WTC11 (cell line): ENCODE results near the gene ETS2. TPM values are rescaled to one million over a fixed set of nuclear protein-coding genes. Genes with fewer than 3 reads are reported as not detected.

ENCODE experiments used
- ATAC-seq: fragments of 200-7000 bp; cut with Tn5 transposase; 2 replicates; pipeline ENCODE4 v1.10.0; 2021; ENCODE audit warnings: mild to moderate bottlenecking, moderate library complexity
- CTCF ChIA-PET: fragments of 300-600 bp; sonication (Branson Sonifier 250); formaldehyde crosslinking; loops from one replicate; lab custom pipeline; 2021; ENCODE audit warnings: antibody characterized with exemption; lab: Charles Lee
- POLR2A ChIA-PET: fragments of 350-600 bp; sonication (Branson Sonifier 250); formaldehyde crosslinking; loops from one replicate; lab custom pipeline; 2021; ENCODE audit warnings: antibody characterized with exemption; lab: Charles Lee
- DNase-seq: peaks from one replicate; pipeline ENCODE4 v3.0.0; 2021; ENCODE audit warnings: low spot score
- H3K27ac Mint-ChIP-seq: 2 replicates; pipeline ENCODE4 v1.8.0; 2021; ENCODE audit warnings: mixed read lengths
- H3K27me3 Mint-ChIP-seq: 2 replicates; pipeline ENCODE4 v1.8.0; 2021; ENCODE audit warnings: low read depth, mild to moderate bottlenecking, moderate library complexity, mixed read lengths
- H3K36me3 Mint-ChIP-seq: 2 replicates; pipeline ENCODE4 v1.8.0; 2021; ENCODE audit warnings: mixed read lengths
- H3K4me1 Mint-ChIP-seq: 2 replicates; pipeline ENCODE4 v1.8.0; 2022; ENCODE audit warnings: mixed read lengths
- H3K4me3 Mint-ChIP-seq: 2 replicates; pipeline ENCODE4 v1.8.0; 2021; ENCODE audit warnings: mild to moderate bottlenecking, moderate library complexity, mixed read lengths
- H3K9me3 Mint-ChIP-seq: 2 replicates; pipeline ENCODE4 v1.8.0; 2021; ENCODE audit warnings: mixed read lengths
- ATF1 ChIP-seq: sonication (generic); formaldehyde crosslinking; IDR thresholded peaks from 2 replicates; pipeline ENCODE4 v1.8.1; 2023; ENCODE audit warnings: mild to moderate bottlenecking, moderate library complexity, missing genetic modification reagents
- ELF4 ChIP-seq: sonication (generic); formaldehyde crosslinking; IDR thresholded peaks from 2 replicates; pipeline ENCODE4 v1.8.1; 2022; ENCODE audit warnings: low read depth, mild to moderate bottlenecking, moderate library complexity, missing genetic modification reagents
- EMX1 ChIP-seq: fragments of 250-450 bp; sonication (Bioruptor Pico); IDR thresholded peaks from 2 replicates; pipeline ENCODE4 v1.8.0; 2021; ENCODE audit warnings: mild to moderate bottlenecking
- ERG ChIP-seq: fragments of 250-450 bp; sonication (Bioruptor Pico); IDR thresholded peaks from 2 replicates; pipeline ENCODE4 v1.8.0; 2021; ENCODE audit warnings: mild to moderate bottlenecking
- HMGA2 ChIP-seq: fragments of 250-450 bp; sonication (Bioruptor Pico); IDR thresholded peaks from 2 replicates; pipeline ENCODE4 v1.4.0; 2021; ENCODE audit warnings: mild to moderate bottlenecking, moderate library complexity
- NFYB ChIP-seq: sonication (generic); formaldehyde crosslinking; conservative IDR thresholded peaks from 2 replicates; pipeline ENCODE4 v1.8.0; 2022; ENCODE audit warnings: low read depth, missing genetic modification reagents
- PREB ChIP-seq: sonication (generic); formaldehyde crosslinking; IDR thresholded peaks from 2 replicates; pipeline ENCODE4 v1.8.1; 2022; ENCODE audit warnings: mild to moderate bottlenecking, missing genetic modification reagents, moderate library complexity, borderline replicate concordance
- SP1 ChIP-seq: sonication (generic); formaldehyde crosslinking; conservative IDR thresholded peaks from 2 replicates; pipeline ENCODE4 v1.8.1; 2022; ENCODE audit warnings: missing genetic modification reagents
- TP53 ChIP-seq: sonication (generic); formaldehyde crosslinking; IDR thresholded peaks from 2 replicates; pipeline ENCODE4 v1.8.1; 2023; ENCODE audit warnings: mild to moderate bottlenecking, missing genetic modification reagents
- ZNF138 ChIP-seq: sonication (generic); formaldehyde crosslinking; conservative IDR thresholded peaks from 2 replicates; pipeline ENCODE4 v1.8.1; 2022; ENCODE audit warnings: mild to moderate bottlenecking, moderate library complexity, missing genetic modification reagents
- ZNF232 ChIP-seq: sonication (generic); formaldehyde crosslinking; IDR thresholded peaks from 2 replicates; pipeline ENCODE4 v1.8.0; 2022; ENCODE audit warnings: mild to moderate bottlenecking, missing genetic modification reagents
- ZNF396 ChIP-seq: fragments of 250-450 bp; sonication (Bioruptor Pico); IDR thresholded peaks from 2 replicates; pipeline ENCODE4 v1.8.0; 2021; ENCODE audit warnings: mild to moderate bottlenecking, moderate library complexity, borderline replicate concordance
- ZNF423 ChIP-seq: fragments of 250-450 bp; sonication (Bioruptor Pico); IDR thresholded peaks from 2 replicates; pipeline ENCODE4 v2.1.2; 2022; ENCODE audit warnings: mild to moderate bottlenecking, moderate library complexity
- total RNA-seq: library from RNA; stranded (reverse); gene quantifications from 3 replicates; pipeline ENCODE4 v1.2.3, GENCODE V29; 2021
- TF ChIP-seq, protein P1 (sequence below): sonication (generic); formaldehyde crosslinking; IDR thresholded peaks from 2 replicates; pipeline ENCODE4 v1.8.1; 2023; ENCODE audit warnings: mild to moderate bottlenecking, missing genetic modification reagents
- TF ChIP-seq, protein P2 (sequence below): sonication (generic); formaldehyde crosslinking; IDR thresholded peaks from 2 replicates; pipeline ENCODE4 v1.8.1; 2022; ENCODE audit warnings: low read depth, missing genetic modification reagents, borderline replicate concordance
- TF ChIP-seq, protein P3 (sequence below): sonication (generic); formaldehyde crosslinking; IDR thresholded peaks from 2 replicates; pipeline ENCODE4 v1.8.1; 2022; ENCODE audit warnings: missing genetic modification reagents, borderline replicate concordance

Gene ETS2
- total RNA-seq, 1 experiment from 2014 or later: 56.4 TPM

- TF ChIP-seq, protein P1, sequence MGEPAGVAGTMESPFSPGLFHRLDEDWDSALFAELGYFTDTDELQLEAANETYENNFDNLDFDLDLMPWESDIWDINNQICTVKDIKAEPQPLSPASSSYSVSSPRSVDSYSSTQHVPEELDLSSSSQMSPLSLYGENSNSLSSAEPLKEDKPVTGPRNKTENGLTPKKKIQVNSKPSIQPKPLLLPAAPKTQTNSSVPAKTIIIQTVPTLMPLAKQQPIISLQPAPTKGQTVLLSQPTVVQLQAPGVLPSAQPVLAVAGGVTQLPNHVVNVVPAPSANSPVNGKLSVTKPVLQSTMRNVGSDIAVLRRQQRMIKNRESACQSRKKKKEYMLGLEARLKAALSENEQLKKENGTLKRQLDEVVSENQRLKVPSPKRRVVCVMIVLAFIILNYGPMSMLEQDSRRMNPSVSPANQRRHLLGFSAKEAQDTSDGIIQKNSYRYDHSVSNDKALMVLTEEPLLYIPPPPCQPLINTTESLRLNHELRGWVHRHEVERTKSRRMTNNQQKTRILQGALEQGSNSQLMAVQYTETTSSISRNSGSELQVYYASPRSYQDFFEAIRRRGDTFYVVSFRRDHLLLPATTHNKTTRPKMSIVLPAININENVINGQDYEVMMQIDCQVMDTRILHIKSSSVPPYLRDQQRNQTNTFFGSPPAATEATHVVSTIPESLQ: no peak
- TF ChIP-seq PREB (CRISPR knock-in tag): no peak
- no peak for TF ChIP-seq TP53 (CRISPR knock-in tag)
- TF ChIP-seq ATF1 (CRISPR knock-in tag): no peak
- TF ChIP-seq EMX1 (CRISPR knock-in tag): no peak
- TF ChIP-seq HMGA2 (CRISPR knock-in tag): no peak
- TF ChIP-seq NFYB (CRISPR knock-in tag): no peak
- no peak for TF ChIP-seq ZNF232 (CRISPR knock-in tag)
- TF ChIP-seq, protein P2, sequence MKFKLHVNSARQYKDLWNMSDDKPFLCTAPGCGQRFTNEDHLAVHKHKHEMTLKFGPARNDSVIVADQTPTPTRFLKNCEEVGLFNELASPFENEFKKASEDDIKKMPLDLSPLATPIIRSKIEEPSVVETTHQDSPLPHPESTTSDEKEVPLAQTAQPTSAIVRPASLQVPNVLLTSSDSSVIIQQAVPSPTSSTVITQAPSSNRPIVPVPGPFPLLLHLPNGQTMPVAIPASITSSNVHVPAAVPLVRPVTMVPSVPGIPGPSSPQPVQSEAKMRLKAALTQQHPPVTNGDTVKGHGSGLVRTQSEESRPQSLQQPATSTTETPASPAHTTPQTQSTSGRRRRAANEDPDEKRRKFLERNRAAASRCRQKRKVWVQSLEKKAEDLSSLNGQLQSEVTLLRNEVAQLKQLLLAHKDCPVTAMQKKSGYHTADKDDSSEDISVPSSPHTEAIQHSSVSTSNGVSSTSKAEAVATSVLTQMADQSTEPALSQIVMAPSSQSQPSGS (CRISPR knock-in tag): no peak
Observed at GRCh38 chr21:38761531-38761930, 44.2 kb upstream of the ETS2 start (continued).

DNA sequence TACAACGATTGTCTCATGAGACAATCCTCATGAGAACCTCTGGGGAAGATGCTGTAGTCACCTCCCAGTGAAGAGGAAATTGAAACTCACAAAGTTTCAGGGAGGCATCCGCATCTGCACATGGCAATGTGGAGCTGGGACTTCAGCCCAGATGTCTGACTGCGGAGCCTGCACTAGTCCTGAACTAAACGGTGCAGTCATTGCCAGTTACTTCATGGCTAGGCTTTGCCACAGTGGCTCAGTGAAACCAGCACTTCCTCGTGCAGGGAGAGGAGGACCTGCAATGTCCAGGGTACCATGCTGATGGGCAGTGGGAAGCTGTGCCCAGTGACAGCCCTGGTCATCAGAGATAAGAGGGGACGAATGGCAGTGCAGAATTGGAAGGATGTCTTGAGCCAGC, 40.7 kb upstream of the ETS2 start:
- H3K4me3 Mint-ChIP-seq: no peak overlapping the region
- no peak for ATAC-seq
- no peak overlapping the region; the same call in 1 of the 2 replicates for H3K27ac Mint-ChIP-seq
- POLR2A ChIA-PET: no interaction called here
- peaks cover 15% of the 10 kb centered on the region for H3K27me3 Mint-ChIP-seq
- TF ChIP-seq TP53 (CRISPR knock-in tag) (no peak), ELF4 (CRISPR knock-in tag) (no peak), ZNF138 (no peak)
- TF ChIP-seq, all 79 proteins: peak for 0
- H3K36me3 Mint-ChIP-seq: no peaks in the 10 kb centered on the region
- H3K4me1 Mint-ChIP-seq: peaks cover 8% of the 10 kb centered on the region; the same call in 1 of the 2 replicates
- peaks cover 17% of the 10 kb centered on the region for H3K9me3 Mint-ChIP-seq
- CTCF ChIA-PET: no interaction called here
- no peak for DNase-seq

GRCh38 chr21:38766987-38767722, 38.6 kb upstream of the ETS2 start:
- TF ChIP-seq PREB (CRISPR knock-in tag): no peak
- TF ChIP-seq ZNF396 (CRISPR knock-in tag): no peak
- TF ChIP-seq SP1 (CRISPR knock-in tag): no peak
- TF ChIP-seq ERG (CRISPR knock-in tag): no peak
- TF ChIP-seq, protein P3, sequence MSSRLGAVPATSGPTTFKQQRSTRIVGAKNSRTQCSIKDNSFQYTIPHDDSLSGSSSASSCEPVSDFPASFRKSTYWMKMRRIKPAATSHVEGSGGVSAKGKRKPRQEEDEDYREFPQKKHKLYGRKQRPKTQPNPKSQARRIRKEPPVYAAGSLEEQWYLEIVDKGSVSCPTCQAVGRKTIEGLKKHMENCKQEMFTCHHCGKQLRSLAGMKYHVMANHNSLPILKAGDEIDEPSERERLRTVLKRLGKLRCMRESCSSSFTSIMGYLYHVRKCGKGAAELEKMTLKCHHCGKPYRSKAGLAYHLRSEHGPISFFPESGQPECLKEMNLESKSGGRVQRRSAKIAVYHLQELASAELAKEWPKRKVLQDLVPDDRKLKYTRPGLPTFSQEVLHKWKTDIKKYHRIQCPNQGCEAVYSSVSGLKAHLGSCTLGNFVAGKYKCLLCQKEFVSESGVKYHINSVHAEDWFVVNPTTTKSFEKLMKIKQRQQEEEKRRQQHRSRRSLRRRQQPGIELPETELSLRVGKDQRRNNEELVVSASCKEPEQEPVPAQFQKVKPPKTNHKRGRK (CRISPR knock-in tag): no peak
- no peak for TF ChIP-seq ZNF423 (CRISPR knock-in tag)
- TF ChIP-seq, all 79 proteins: peak for 0
- no peaks in the 10 kb centered on the region for H3K36me3 Mint-ChIP-seq
- DNase-seq (no peak), ATAC-seq (no peak)
- H3K27ac Mint-ChIP-seq: no peak overlapping the region
- POLR2A ChIA-PET: no interaction called here
- H3K4me3 Mint-ChIP-seq: no peak overlapping the region
- peaks cover 5% of the 10 kb centered on the region for H3K27me3 Mint-ChIP-seq
- H3K9me3 Mint-ChIP-seq: peaks cover 17% of the 10 kb centered on the region
- CTCF ChIA-PET: no interaction called here
- 0 out of 2 replicates have a peak, but pooled peaks cover 6% of the 10 kb centered on the region for H3K4me1 Mint-ChIP-seq
